Renal cortical epithelial cell (primary cell): Measurements from ENCODE around the gene KCNJ6. TPM values are rescaled to one million over a fixed set of nuclear protein-coding genes. Genes with fewer than 3 reads are reported as not detected.
"Not testable (repeated sequence)": the region's sequence is repeated elsewhere in the genome, so short reads cannot be mapped to it uniquely, and the experiment has no call there.

Experiments used
- DNase-seq: peaks from one replicate; pipeline ENCODE4 v3.0.0-alpha.2; 2011; ENCODE audit warnings: low read depth
- total RNA-seq: library from RNA; depleted of rRNA; stranded (reverse); fragments of >200 nt; gene quantifications from 2 replicates; pipeline ENCODE4 v1.2.3, GENCODE V29; 2014

The KCNJ6 gene
- total RNA-seq, 1 donor from 2014 or later: 0.05 TPM

- DNase-seq: no peak
Measured at GRCh38 chr21:37603129-37603528, 313.1 kb downstream of the KCNJ6 start.

- DNase-seq: no peak
Measured at GRCh38 chr21:37601915-37602314, 314.3 kb downstream of the KCNJ6 start.

DNA sequence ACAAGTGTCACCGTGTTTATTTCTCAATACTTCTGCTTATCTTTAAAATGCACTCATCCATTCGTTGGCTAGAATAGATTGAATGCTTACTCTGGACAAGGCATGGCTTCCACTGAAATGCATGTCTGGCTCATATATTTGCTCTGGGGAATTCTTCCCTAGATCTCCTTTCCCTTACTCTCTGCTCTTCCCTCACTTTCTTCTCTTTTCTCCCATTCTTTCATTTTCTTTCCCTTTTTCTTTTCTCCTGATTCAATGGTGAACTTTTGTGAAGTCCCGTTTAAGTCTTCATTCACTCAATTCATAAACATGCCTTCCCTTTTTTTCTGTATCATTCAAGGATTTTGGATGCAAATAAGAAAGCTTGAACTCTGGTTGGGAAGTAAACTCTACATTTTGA is 315.2 kb downstream of the KCNJ6 start:
- no peak for DNase-seq

- no peak for DNase-seq
Measured at GRCh38 chr21:37595944-37596343, 320.3 kb downstream of the KCNJ6 start.

- DNase-seq: no peak
Measured at GRCh38 chr21:37594472-37594951, 321.7 kb downstream of the KCNJ6 start.

GRCh38 chr21:37593740-37594471 is 322.4 kb downstream of the KCNJ6 start:
- no peak for DNase-seq

DNA sequence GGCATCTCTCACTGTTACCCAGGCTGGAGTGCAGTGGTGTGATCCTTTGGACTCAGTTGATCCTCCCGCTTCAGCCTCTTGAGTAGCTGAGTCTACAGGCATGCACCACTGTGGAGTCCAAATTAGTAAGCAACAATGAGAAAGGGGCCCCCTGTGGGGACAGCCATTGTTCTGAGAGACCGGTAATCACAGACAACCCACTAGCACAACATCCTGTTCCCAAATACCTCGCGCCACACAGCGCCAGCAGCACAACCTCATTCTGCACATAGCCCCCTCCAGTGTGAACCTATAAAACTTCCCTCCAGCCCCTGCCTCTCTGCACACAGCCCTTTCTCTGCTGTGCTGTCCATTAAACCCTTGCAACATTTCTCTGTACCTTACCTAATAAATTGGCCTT is 323.2 kb downstream of the KCNJ6 start:
- no peak for DNase-seq

DNA sequence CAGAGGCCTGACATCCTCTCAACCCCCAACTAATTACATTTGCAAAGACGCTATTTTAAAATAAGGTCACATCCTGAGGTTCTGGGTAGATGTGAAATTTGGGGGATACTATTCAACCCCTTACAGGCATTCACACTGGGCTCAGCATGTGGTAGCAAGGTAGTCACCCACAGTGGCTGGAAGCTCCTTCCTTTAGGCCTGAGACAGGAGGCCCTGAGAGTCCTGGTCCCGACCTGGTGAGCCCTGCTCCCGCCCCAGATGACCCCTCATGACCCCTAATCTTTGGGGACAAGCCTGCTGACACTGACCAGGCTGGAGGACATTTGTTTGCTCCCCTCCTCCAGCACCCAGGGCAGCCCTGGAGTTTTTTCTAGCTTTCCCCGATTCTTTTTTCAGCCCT is 323.8 kb downstream of the KCNJ6 start:
- DNase-seq: no peak

DNA sequence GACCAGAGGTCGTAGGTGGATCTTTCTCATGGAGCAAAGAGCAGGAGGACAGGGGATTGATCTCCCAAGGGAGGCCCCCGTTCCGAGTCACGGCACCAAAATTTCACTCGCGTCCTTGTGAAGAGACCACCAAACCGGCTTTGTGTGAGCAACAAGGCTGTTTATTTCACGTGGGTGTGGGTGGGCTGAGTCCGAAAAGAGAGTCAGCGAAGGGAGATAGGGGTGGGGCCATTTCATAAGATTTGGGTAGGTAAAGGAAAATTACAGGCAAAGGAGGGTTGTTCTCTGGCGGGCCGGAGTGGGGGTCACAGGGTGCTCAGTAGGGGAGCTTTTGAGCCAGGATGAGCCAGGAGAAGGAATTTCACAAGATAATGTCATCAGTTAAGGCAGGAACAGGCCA is 324.3 kb downstream of the KCNJ6 start:
- not testable (repeated sequence) for DNase-seq

DNA sequence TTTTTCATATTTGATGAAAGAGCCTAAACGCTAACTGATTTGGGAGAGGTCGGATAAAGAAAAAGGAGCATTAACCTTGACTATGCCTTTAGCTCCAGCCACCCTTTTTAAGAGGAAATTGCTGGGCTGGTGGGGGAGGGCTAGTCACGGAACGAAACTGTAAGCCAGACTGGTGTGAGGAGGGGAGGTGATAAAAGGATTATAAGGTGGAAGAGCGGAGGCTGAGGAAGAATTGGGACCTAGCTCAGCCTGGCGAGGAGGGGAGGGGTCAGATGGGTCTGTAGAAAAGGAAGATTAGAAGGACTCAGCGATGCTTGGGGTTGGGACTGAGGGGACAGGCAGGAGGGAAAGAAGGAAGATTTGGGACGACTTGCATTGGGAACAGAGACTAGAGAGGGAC is 325.4 kb downstream of the KCNJ6 start:
- not testable (repeated sequence) for DNase-seq

DNA sequence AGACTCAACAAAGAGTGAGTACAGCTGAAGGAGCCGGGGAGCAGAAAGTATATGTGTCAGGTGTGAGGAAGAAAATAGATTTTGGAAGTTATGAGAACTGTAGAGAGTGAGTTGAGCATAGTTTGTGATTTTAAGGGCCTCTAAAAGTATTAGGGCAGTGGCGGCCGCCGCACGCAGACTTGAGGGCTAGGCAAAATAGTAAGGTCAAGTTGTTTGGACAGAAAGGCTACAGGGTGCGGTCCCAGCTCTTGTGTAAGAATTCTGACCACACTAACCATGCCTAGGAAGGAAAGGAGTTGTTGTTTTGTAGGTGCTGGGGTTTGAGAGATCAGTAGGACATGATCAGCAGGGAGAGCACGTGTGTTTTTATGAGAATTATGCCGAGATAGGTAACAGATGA is 327.6 kb downstream of the KCNJ6 start:
- DNase-seq: not testable (repeated sequence)

GRCh38 chr21:37587635-37588177 is 328.6 kb downstream of the KCNJ6 start:
- no peak for DNase-seq

DNA sequence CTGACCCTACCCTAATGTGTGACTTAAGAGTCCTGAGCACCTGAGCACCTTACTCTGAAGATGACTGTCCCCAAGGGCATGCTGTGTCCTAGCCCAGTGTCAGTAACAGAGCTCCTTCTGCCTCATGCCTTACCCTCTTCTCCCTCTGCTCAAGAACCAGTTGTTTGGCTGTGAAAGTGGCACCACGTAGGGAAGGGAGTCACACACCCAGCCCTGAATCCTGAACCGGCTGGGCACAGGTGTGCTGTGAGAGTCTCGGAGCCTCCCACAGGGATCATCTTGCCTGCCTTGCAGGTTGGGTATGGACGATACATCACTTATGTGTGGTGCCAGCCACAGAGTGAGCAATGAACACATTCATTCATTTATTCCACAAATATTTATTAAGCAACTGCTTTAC is 329.1 kb downstream of the KCNJ6 start:
- no peak for DNase-seq

GRCh38 chr21:37582590-37582989 is 333.7 kb downstream of the KCNJ6 start:
- peak; percentile 64 for DNase-seq

- DNase-seq: no peak
Measured at GRCh38 chr21:37580666-37581065, 335.6 kb downstream of the KCNJ6 start.

- DNase-seq: no peak
Measured at GRCh38 chr21:37579356-37579755, 336.9 kb downstream of the KCNJ6 start.

DNA sequence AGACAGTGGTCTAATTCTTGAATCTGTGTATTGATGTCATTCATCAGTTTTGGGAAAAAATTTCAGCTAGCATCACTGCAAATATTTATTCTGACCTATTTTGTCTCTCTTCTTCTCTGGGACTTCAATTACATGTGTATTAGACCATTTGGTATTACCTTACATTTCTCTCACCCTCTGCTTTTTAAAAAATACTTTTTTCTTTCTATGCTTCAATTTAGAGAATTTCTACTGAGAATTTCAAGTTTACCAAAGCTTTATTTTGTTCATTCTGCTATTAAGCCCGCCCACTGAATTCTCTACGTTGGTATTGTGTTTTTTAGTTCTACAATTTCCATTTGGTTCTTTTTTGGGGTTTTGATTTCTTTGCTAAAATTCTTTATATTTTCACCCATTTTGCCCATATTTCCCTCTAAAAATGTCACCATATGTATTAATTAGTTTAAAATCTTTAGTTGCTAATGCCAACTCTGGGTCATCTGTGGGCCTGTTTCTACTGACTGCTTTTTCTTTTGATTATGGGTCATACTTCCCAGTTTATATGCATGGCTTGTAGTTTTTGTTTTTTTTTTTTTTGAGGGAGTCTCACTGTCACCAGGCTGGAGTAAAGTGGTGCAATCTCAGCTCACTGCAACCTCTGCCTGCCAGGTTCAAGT is 337.7 kb downstream of the KCNJ6 start:
- no peak for DNase-seq

DNA sequence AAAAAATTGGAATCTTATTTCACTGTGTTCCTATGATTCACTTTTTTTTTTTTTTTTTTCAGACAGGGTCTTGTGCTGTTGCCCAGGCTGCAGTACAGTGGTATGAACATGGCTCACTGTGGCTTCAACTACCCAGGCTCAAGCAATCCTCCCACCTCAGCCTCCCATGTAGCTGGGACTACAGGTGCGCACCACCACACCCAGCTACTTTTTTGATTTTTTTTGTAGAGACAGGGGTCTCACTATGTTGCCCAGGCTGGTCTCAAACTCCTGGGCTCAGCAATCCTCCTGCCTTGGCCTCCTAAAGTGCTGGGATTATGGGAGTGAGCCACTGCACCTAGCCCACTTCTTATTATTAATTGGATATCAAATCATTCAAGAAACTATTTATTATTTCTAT is 339.3 kb downstream of the KCNJ6 start:
- not testable (repeated sequence) for DNase-seq

DNA sequence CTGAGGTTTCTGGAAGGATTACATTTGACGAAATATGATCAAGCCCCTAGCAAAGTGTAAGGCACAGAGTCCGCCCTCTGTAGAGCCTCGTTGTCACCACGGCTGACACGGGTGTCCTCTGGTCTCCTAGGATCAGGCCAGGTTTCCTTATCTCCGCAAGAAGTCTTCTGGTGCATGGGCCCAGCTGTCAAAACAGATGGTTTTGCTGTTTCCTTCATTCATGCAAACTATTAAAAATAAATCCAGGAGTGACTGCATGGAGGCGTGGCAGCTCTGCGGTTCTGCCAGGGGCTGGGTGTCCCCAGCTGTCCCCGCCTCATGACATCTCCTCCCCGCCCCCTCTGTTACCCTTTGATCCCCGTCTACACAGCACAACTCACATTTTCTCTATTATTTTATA is 340.7 kb downstream of the KCNJ6 start:
- DNase-seq: no peak

GRCh38 chr21:37574751-37575150 is 341.5 kb downstream of the KCNJ6 start:
- DNase-seq: no peak

GRCh38 chr21:37574316-37574715 is 341.9 kb downstream of the KCNJ6 start:
- DNase-seq: no peak

GRCh38 chr21:37571442-37571841 is 344.8 kb downstream of the KCNJ6 start:
- no peak for DNase-seq

GRCh38 chr21:37568916-37569315 is 347.3 kb downstream of the KCNJ6 start:
- no peak for DNase-seq
